Lower leg skin (tissue), 3 donors: Measurements from ENCODE around the gene PGLYRP4.

Source experiments
- POLR2A ChIP-seq, 2 donors: fragments of 450-650 bp; IDR thresholded peaks; one replicate each; pipeline ENCODE4 v1.6.1; 2016 to 2017; ENCODE audit warnings: antibody characterized with exemption in 2 of 2, mild to moderate bottlenecking in 1 of 2, moderate library complexity in 1 of 2
- TF ChIP-seq, protein P1 (sequence below), 3 donors: fragments of 450-650 bp; IDR thresholded peaks; one replicate each; pipeline ENCODE4 v1.5.1; 2016; ENCODE audit warnings: antibody characterized with exemption in 3 of 3, mild to moderate bottlenecking in 3 of 3, moderate library complexity in 2 of 3

DNA sequence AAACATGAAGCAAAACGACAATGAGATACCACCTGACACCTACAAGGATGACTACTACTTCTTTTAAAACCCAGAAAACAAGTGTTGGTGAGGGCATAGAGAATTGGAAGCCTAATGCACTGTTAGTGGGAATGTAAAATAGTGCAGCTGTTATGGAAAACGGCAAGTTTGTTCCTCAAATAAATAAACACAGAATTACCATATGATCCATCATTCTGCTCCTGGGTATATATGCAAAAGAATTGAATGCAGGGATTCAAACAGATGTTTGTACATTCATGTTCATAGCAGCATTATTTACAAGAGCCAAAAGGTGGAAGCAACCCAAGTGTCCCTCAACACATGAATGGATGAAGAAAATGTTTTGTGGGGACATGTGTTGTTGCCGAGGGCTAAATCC, 43.6 kb upstream of the PGLYRP4 start:
- TF ChIP-seq, protein P1, sequence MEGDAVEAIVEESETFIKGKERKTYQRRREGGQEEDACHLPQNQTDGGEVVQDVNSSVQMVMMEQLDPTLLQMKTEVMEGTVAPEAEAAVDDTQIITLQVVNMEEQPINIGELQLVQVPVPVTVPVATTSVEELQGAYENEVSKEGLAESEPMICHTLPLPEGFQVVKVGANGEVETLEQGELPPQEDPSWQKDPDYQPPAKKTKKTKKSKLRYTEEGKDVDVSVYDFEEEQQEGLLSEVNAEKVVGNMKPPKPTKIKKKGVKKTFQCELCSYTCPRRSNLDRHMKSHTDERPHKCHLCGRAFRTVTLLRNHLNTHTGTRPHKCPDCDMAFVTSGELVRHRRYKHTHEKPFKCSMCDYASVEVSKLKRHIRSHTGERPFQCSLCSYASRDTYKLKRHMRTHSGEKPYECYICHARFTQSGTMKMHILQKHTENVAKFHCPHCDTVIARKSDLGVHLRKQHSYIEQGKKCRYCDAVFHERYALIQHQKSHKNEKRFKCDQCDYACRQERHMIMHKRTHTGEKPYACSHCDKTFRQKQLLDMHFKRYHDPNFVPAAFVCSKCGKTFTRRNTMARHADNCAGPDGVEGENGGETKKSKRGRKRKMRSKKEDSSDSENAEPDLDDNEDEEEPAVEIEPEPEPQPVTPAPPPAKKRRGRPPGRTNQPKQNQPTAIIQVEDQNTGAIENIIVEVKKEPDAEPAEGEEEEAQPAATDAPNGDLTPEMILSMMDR (IDR thresholded peaks at IDR 0.05) = no peak
- no peak for TF ChIP-seq POLR2A (IDR thresholded peaks at IDR 0.05)
